Measurements from ENCODE around the gene MUC16.

Gene MUC16

DNA sequence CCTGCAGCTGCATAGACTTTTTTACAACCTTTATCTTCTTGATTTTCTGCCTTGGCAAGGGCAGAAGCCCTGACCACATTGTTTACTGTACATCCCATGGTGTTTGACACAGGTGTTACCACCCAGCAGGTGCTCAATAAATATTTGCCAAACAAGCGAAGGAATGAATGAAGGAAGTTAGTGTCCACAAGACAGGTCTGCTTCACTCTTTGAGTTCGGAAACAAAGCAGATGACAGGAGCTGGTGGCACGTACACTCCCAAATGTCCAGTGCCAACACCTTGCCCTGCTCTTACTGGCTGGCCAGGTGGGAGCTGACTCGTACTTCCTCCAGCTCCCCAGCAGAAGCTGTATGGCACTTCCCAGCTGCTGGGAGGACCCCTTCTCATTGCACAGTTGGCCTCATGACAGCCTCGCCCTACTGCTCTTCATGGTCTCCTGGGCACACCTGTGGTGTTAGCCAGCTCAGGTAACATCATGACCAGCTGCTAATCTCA is 22.0 kb upstream of the MUC16 start:
- ChIA-PET CTCF (interaction anchor here (0.5 kb wide), 1 partner anchor 378 kb away, joined by 3 read pairs; no protein-coding TSS in a partner anchor), POLR2A (no interaction called here)
- no peak overlapping the region for H3K4me3 ChIP-seq (ENCODE audit: low read depth, low read length)
- no peak overlapping the region for H3K27ac ChIP-seq (ENCODE audit: extremely low read depth, low read depth, low read length)
- no peaks in the 10 kb centered on the region for H3K4me1 ChIP-seq (ENCODE audit: control insufficient read depth, insufficient read depth, low read length)
- H3K36me3 ChIP-seq (ENCODE audit: control insufficient read depth in 2 of 2, insufficient read depth in 1 of 2, low read length in 2 of 2) = no peaks in the 10 kb centered on the region
- TF ChIP-seq ZNF561 (tag by site-specific recombination; IDR thresholded peaks at IDR 0.05; ENCODE audit: borderline replicate concordance) = no peak
- no peaks in the 10 kb centered on the region for H3K9me3 ChIP-seq (ENCODE audit: control insufficient read depth, insufficient read depth, low read depth, low read length)

DNA sequence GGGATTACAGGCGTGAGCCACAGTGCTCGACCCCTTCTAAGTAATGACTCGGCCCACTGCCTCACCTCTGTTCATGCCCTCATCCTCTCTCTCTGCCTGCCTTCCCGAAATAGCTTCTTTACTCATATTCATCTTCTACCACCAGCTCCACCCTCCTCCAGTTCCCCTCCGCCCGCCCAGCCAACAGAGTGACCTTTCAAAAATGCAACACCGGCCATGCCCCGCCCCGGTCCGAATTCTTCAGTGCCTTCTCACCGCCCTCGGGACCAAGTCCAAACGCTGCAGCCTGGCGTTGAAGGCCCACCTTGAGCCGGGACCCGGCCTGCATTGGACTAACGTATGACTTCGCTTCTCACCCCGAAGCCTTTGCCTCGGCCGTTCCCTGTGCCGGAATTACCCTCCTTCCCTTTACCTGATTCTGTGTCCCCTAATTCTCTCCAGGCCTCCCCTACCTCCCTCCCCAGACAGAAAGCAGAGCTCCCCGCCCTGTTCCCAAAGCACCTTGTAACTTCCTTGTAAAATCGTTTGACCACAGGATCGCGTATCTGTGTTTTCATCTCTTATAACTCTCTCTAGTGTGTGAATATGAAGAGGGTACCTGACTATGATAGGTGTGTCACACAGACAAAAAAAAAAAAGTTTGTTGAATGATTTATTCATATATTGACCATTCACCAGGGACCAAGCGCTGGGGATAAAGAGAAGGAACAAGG is 8.1 kb upstream of the MUC16 start:
- ChIA-PET POLR2A (no interaction called here), CTCF (interaction anchor here (0.6 kb wide), 1 partner anchor 187 kb away, joined by 3 read pairs; no protein-coding TSS in a partner anchor)
- Histone ChIP-seq H3K9me3 (ENCODE audit: control insufficient read depth, insufficient read depth, low read depth, low read length) (no peaks in the 10 kb centered on the region), H3K27ac (ENCODE audit: extremely low read depth, low read depth, low read length) (no peak overlapping the region), H3K36me3 (ENCODE audit: control insufficient read depth in 2 of 2, insufficient read depth in 1 of 2, low read length in 2 of 2) (no peaks in the 10 kb centered on the region), H3K4me3 (ENCODE audit: low read depth, low read length) (no peak overlapping the region), H3K4me1 (ENCODE audit: control insufficient read depth, insufficient read depth, low read length) (no peaks in the 10 kb centered on the region)
- TF ChIP-seq ZSCAN16 (tag by site-specific recombination; IDR thresholded peaks at IDR 0.05) (no peak), ZNF311 (tag by site-specific recombination; IDR thresholded peaks at IDR 0.05; ENCODE audit: borderline replicate concordance) (no peak), ZNF660 (tag by site-specific recombination; IDR thresholded peaks at IDR 0.05) (no peak), GLIS2 (tag by site-specific recombination; IDR thresholded peaks at IDR 0.05) (no peak), ZNF248 (tag by site-specific recombination; IDR thresholded peaks at IDR 0.05) (no peak), ZNF362 (tag by site-specific recombination; IDR thresholded peaks at IDR 0.05) (no peak), ZFP41 (tag by site-specific recombination; IDR thresholded peaks at IDR 0.05; ENCODE audit: borderline replicate concordance) (no peak), ZNF202 (tag by site-specific recombination; IDR thresholded peaks at IDR 0.05; ENCODE audit: borderline replicate concordance) (no peak), ZBTB8A (tag by site-specific recombination; IDR thresholded peaks at IDR 0.05) (no peak), HOXA7 (CRISPR knock-in tag; IDR thresholded peaks at IDR 0.05; ENCODE audit: borderline replicate concordance) (no peak)
- TF ChIP-seq, protein P1, sequence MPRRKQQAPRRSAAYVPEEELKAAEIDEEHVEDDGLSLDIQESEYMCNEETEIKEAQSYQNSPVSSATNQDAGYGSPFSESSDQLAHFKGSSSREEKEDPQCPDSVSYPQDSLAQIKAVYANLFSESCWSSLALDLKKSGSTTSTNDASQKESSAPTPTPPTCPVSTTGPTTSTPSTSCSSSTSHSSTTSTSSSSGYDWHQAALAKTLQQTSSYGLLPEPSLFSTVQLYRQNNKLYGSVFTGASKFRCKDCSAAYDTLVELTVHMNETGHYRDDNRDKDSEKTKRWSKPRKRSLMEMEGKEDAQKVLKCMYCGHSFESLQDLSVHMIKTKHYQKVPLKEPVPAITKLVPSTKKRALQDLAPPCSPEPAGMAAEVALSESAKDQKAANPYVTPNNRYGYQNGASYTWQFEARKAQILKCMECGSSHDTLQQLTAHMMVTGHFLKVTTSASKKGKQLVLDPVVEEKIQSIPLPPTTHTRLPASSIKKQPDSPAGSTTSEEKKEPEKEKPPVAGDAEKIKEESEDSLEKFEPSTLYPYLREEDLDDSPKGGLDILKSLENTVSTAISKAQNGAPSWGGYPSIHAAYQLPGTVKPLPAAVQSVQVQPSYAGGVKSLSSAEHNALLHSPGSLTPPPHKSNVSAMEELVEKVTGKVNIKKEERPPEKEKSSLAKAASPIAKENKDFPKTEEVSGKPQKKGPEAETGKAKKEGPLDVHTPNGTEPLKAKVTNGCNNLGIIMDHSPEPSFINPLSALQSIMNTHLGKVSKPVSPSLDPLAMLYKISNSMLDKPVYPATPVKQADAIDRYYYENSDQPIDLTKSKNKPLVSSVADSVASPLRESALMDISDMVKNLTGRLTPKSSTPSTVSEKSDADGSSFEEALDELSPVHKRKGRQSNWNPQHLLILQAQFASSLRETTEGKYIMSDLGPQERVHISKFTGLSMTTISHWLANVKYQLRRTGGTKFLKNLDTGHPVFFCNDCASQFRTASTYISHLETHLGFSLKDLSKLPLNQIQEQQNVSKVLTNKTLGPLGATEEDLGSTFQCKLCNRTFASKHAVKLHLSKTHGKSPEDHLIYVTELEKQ (tag by site-specific recombination; IDR thresholded peaks at IDR 0.05; ENCODE audit: borderline replicate concordance) = no peak

DNA sequence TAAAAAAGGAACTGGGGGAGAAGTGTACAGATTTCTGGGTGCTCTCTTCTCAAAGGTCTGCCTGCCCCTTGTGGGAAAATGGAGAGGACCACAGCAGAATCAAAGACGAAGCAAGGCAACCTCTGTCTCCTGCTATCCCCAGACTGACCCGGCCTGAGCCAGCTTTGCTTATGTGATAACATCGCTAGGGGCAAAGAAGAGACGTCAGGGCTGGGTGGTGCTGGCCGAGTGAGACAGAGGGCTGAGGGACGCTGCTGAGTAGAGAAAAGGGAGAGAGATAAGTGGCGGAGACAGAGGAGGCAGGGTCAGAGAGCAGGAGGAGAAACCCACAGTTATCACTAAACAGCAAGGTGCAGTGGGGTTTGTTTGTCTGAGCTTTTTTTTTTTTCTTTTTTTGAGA is 4.6 kb upstream of the MUC16 start:
- CTCF ChIA-PET = no interaction called here
- Histone ChIP-seq H3K4me3 (ENCODE audit: low read depth, low read length) (no peak overlapping the region), H3K4me1 (ENCODE audit: control insufficient read depth, insufficient read depth, low read length) (no peaks in the 10 kb centered on the region), H3K36me3 (ENCODE audit: control insufficient read depth in 2 of 2, insufficient read depth in 1 of 2, low read length in 2 of 2) (no peaks in the 10 kb centered on the region), H3K9me3 (ENCODE audit: control insufficient read depth, insufficient read depth, low read depth, low read length) (no peaks in the 10 kb centered on the region), H3K27ac (ENCODE audit: extremely low read depth, low read depth, low read length) (no peak overlapping the region)
- POLR2A ChIA-PET = no interaction called here
- no peak for TF ChIP-seq GLIS1 (tag by site-specific recombination; IDR thresholded peaks at IDR 0.05)
- no peak for TF ChIP-seq ZNF214 (tag by site-specific recombination; IDR thresholded peaks at IDR 0.05; ENCODE audit: borderline replicate concordance)
- TF ChIP-seq ZNF510 (tag by site-specific recombination; IDR thresholded peaks at IDR 0.05; ENCODE audit: insufficient replicate concordance) = no peak
- no peak for TF ChIP-seq HOXD13 (CRISPR knock-in tag; IDR thresholded peaks at IDR 0.05; ENCODE audit: borderline replicate concordance)
- no peak for TF ChIP-seq ZNF366 (tag by site-specific recombination; conservative IDR thresholded peaks at IDR 0.05)
- no peak for TF ChIP-seq ZNF19 (tag by site-specific recombination; IDR thresholded peaks at IDR 0.05; ENCODE audit: low read depth)
- no peak for TF ChIP-seq ZSCAN23 (tag by site-specific recombination; IDR thresholded peaks at IDR 0.05)
- TF ChIP-seq, protein P2, sequence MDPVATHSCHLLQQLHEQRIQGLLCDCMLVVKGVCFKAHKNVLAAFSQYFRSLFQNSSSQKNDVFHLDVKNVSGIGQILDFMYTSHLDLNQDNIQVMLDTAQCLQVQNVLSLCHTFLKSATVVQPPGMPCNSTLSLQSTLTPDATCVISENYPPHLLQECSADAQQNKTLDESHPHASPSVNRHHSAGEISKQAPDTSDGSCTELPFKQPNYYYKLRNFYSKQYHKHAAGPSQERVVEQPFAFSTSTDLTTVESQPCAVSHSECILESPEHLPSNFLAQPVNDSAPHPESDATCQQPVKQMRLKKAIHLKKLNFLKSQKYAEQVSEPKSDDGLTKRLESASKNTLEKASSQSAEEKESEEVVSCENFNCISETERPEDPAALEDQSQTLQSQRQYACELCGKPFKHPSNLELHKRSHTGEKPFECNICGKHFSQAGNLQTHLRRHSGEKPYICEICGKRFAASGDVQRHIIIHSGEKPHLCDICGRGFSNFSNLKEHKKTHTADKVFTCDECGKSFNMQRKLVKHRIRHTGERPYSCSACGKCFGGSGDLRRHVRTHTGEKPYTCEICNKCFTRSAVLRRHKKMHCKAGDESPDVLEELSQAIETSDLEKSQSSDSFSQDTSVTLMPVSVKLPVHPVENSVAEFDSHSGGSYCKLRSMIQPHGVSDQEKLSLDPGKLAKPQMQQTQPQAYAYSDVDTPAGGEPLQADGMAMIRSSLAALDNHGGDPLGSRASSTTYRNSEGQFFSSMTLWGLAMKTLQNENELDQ (tag by site-specific recombination; IDR thresholded peaks at IDR 0.05; ENCODE audit: low read depth) = no peak
- no peak for TF ChIP-seq ZNF248 (tag by site-specific recombination; IDR thresholded peaks at IDR 0.05)
- TF ChIP-seq CTCF (tag by site-specific recombination; IDR thresholded peaks at IDR 0.05) = no peak
- TF ChIP-seq ZNF843 (tag by site-specific recombination; IDR thresholded peaks at IDR 0.05) = no peak

Data from HEK293 (cell line).